Activated CD8-positive, alpha-beta T cell treated with anti-CD3 and anti-CD28 coated beads for 36 hours (primary cell): Measurements from ENCODE around the gene ACP3. TPM values are rescaled to one million over a fixed set of nuclear protein-coding genes. Genes with fewer than 3 reads are reported as not detected.
"Not testable (repeated sequence)": the region's sequence is repeated elsewhere in the genome, so short reads cannot be mapped to it uniquely, and the experiment has no call there.

Experiments used
- ATAC-seq: fragments of 200-7000 bp; cut with Tn5 transposase; one replicate; pipeline ENCODE4 v1.10.0; 2021; ENCODE audit warnings: mild to moderate bottlenecking, moderate library complexity
- CTCF ChIA-PET: fragments of 350-600 bp; sonication (Branson Sonifier 250); formaldehyde crosslinking; loops from one replicate; lab custom pipeline; 2021; ENCODE audit warnings: antibody characterized with exemption; lab: Charles Lee
- POLR2A ChIA-PET: fragments of 350-600 bp; sonication (Branson Sonifier 250); formaldehyde crosslinking; loops from one replicate; lab custom pipeline; 2021; ENCODE audit warnings: antibody characterized with exemption; lab: Charles Lee
- DNase-seq: peaks from one replicate; pipeline ENCODE4 v3.0.0-alpha.2; 2020
- H3K27ac Mint-ChIP-seq: one replicate; pipeline ENCODE4 v1.8.0; 2021; ENCODE audit warnings: mild to moderate bottlenecking, mixed read lengths
- H3K27me3 Mint-ChIP-seq: one replicate; pipeline ENCODE4 v1.8.0; 2021; ENCODE audit warnings: mixed read lengths
- H3K36me3 Mint-ChIP-seq: one replicate; pipeline ENCODE4 v1.8.0; 2021; ENCODE audit warnings: low read depth, mixed read lengths
- H3K4me1 Mint-ChIP-seq: one replicate; pipeline ENCODE4 v1.8.0; 2021; ENCODE audit warnings: low read depth, mixed read lengths
- H3K4me3 Mint-ChIP-seq: one replicate; pipeline ENCODE4 v1.8.0; 2021; ENCODE audit warnings: mild to moderate bottlenecking, moderate library complexity, mixed read lengths
- H3K9me3 Mint-ChIP-seq: one replicate; pipeline ENCODE4 v1.8.0; 2021; ENCODE audit warnings: mixed read lengths
- CTCF ChIP-seq: fragments of 200-600 bp; IDR thresholded peaks from one replicate; pipeline ENCODE4 v1.8.0; 2022; ENCODE audit warnings: antibody characterized with exemption, mild to moderate bottlenecking
- intact Hi-C: fragments of 100-400 bp; cut with micrococcal nuclease; formaldehyde crosslinking; loops from one replicate; pipeline ENCODE4 v1.10.0; 2022
- total RNA-seq, 2 experiments: library from RNA; stranded (reverse); gene quantifications; one replicate each; pipeline ENCODE4 v1.2.3, GENCODE V29; 2021

The ACP3 gene
- total RNA-seq, 2 experiments from 2014 or later, result not detected

GRCh38 chr3:132360717-132361116, 43.5 kb downstream of the ACP3 start:
- no peak overlapping the region for H3K4me3 Mint-ChIP-seq
- H3K36me3 Mint-ChIP-seq, result no peaks in the 10 kb centered on the region
- CTCF ChIA-PET, result interaction anchor here (1.9 kb wide), 1 partner anchor 9 kb away, joined by 8 read pairs; no protein-coding TSS in a partner anchor
- no peak for ATAC-seq
- no peak for TF ChIP-seq CTCF
- intact Hi-C loops, result no loop called here
- H3K27me3 Mint-ChIP-seq, result peaks cover 20% of the 10 kb centered on the region
- POLR2A ChIA-PET, result interaction anchor here (0.5 to 1.4 kb wide), 2 partner anchors 10 to 37 kb away, joined by 3 to 5 read pairs; no protein-coding TSS in a partner anchor
- no peak for DNase-seq
- no peaks in the 10 kb centered on the region for H3K4me1 Mint-ChIP-seq
- H3K27ac Mint-ChIP-seq, result no peak overlapping the region
- H3K9me3 Mint-ChIP-seq, result no peaks in the 10 kb centered on the region

- CTCF ChIA-PET, result no interaction called here
- Mint-ChIP-seq H3K4me3 (no peak overlapping the region), H3K36me3 (no peaks in the 10 kb centered on the region), H3K4me1 (no peaks in the 10 kb centered on the region), H3K27ac (no peak overlapping the region), H3K27me3 (peaks cover 20% of the 10 kb centered on the region), H3K9me3 (no peaks in the 10 kb centered on the region)
- TF ChIP-seq CTCF, result no peak
- no peak for DNase-seq
- POLR2A ChIA-PET, result no interaction called here
- no peak for ATAC-seq
- intact Hi-C loops, result no loop called here
Observed at GRCh38 chr3:132362329-132362728, 45.1 kb downstream of the ACP3 start.

DNA sequence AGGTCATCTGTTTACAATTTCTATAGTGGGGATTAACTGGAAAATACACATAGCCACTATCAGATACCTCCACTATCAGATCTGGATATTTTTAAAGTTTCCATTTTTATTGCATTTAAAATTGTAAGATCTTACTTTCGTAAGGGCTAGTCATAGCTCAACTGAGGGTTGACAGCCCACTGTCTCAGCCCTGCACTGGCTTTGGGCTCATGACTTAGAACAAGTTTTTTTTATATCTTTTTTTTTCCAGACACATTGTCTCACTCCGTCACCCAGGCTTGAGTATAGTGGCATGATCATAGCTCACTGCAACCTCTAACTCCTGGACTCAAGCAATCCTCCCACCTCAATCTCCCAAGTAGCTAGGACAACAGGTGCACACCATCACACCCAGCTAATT, 51.3 kb downstream of the ACP3 start:
- intact Hi-C loops, result no loop called here
- Mint-ChIP-seq H3K9me3 (no peaks in the 10 kb centered on the region), H3K27me3 (peaks cover 6% of the 10 kb centered on the region), H3K27ac (no peak overlapping the region), H3K36me3 (no peaks in the 10 kb centered on the region), H3K4me3 (no peak overlapping the region), H3K4me1 (no peaks in the 10 kb centered on the region)
- ATAC-seq (no peak), DNase-seq (no peak)
- ChIA-PET CTCF (interaction anchor here (1.2 to 1.6 kb wide), 3 partner anchors 16 to 31 kb away, joined by 3 to 5 read pairs (median 3); no protein-coding TSS in a partner anchor), POLR2A (no interaction called here)
- TF ChIP-seq CTCF, result no peak

GRCh38 chr3:132368962-132369361, 51.8 kb downstream of the ACP3 start:
- peaks cover 6% of the 10 kb centered on the region for H3K27me3 Mint-ChIP-seq
- TF ChIP-seq CTCF, result no peak
- no peaks in the 10 kb centered on the region for H3K36me3 Mint-ChIP-seq
- no peak overlapping the region for H3K27ac Mint-ChIP-seq
- intact Hi-C loops, result no loop called here
- H3K9me3 Mint-ChIP-seq, result no peaks in the 10 kb centered on the region
- DNase-seq (no peak), ATAC-seq (peak; percentile 53)
- CTCF ChIA-PET, result interaction anchor here (0.6 to 1.6 kb wide), 3 partner anchors 20 to 31 kb away, joined by 3 to 5 read pairs (median 3); no protein-coding TSS in a partner anchor
- H3K4me1 Mint-ChIP-seq, result no peaks in the 10 kb centered on the region
- POLR2A ChIA-PET, result no interaction called here
- H3K4me3 Mint-ChIP-seq, result no peak overlapping the region

DNA sequence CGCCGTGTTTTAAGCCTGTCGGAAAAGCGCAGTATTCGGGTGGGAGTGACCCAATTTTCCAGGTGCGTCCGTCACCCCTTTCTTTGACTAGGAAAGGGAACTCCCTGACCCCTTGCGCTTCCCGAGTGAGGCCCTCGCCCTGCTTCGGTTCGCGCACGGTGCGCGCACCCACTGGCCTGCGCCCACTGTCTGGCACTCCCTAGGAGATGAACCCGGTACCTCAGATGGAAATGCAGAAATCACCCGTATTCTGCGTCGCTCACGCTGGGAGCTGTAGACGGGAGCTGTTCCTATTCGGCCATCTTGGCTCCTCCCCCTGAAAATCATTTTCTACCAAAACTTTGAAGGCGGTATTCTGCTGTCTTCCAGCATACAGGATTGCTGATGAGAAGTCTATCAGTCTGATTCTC, 59.7 kb downstream of the ACP3 start:
- H3K9me3 Mint-ChIP-seq, ATAC-seq, H3K36me3 Mint-ChIP-seq, H3K4me3 Mint-ChIP-seq, H3K27me3 Mint-ChIP-seq, H3K4me1 Mint-ChIP-seq, DNase-seq, H3K27ac Mint-ChIP-seq, POLR2A ChIA-PET, intact Hi-C loops, CTCF ChIA-PET: not testable (repeated sequence)
